HG03354 (cell line): ENCODE measurements around the gene E2F3.

Experiments used
- ATAC-seq: cut with Tn5 transposase; IDR thresholded peaks from one replicate; pipeline ENCODE4 v1.9.1; 2021; ENCODE audit warnings: mild to moderate bottlenecking; ENCODE audit not compliant: unreplicated experiment, poor library complexity, severe bottlenecking

The E2F3 gene

GRCh38 chr6:20400456-20401204 lies 1.0 kb upstream of the E2F3 start:
- no peak for ATAC-seq

- no peak for ATAC-seq
Measured at GRCh38 chr6:20402092-20402341, 338 bp downstream of the E2F3 start.

GRCh38 chr6:20402342-20403069 lies 827 bp downstream of the E2F3 start:
- ATAC-seq, result no peak

- ATAC-seq, result peak; percentile 44
Measured at GRCh38 chr6:20403070-20403765, 1.5 kb downstream of the E2F3 start.

GRCh38 chr6:20403766-20404640 lies 2.3 kb downstream of the E2F3 start:
- ATAC-seq, result peak; percentile 3

GRCh38 chr6:20404641-20405032 lies 3.0 kb downstream of the E2F3 start:
- peak; percentile 32 for ATAC-seq

GRCh38 chr6:20408851-20409250 lies 7.2 kb downstream of the E2F3 start:
- no peak for ATAC-seq

- ATAC-seq, result peak; percentile 95
Measured at GRCh38 chr6:20409427-20409971, 7.8 kb downstream of the E2F3 start.

GRCh38 chr6:20411544-20411943 lies 9.9 kb downstream of the E2F3 start:
- ATAC-seq, result no peak

- no peak for ATAC-seq
Measured at GRCh38 chr6:20411953-20412681, 10.4 kb downstream of the E2F3 start.

GRCh38 chr6:20412682-20413073 lies 11.0 kb downstream of the E2F3 start:
- ATAC-seq, result no peak

- ATAC-seq, result no peak
Measured at GRCh38 chr6:20413826-20414225, 12.1 kb downstream of the E2F3 start.

- ATAC-seq, result no peak
Measured at GRCh38 chr6:20414711-20415110, 13.0 kb downstream of the E2F3 start.

- no peak for ATAC-seq
Measured at GRCh38 chr6:20415304-20415703, 13.6 kb downstream of the E2F3 start.

GRCh38 chr6:20415712-20416454 lies 14.2 kb downstream of the E2F3 start:
- no peak for ATAC-seq

GRCh38 chr6:20416567-20417345 lies 15.1 kb downstream of the E2F3 start:
- no peak for ATAC-seq

GRCh38 chr6:20417819-20418218 lies 16.1 kb downstream of the E2F3 start:
- ATAC-seq, result peak; percentile 72
